GM12892 (cell line): Measurements from ENCODE around the gene PLAC8.

Source experiments
- POLR2A ChIP-seq: IDR thresholded peaks from 2 replicates; pipeline ENCODE4 v1.6.1; 2011; ENCODE audit warnings: low read depth, low read length, control low read depth
- POLR2AphosphoS5 ChIP-seq: IDR thresholded peaks from 2 replicates; pipeline ENCODE4 v1.6.1; 2011; ENCODE audit warnings: low read depth, low read length, control low read depth
- TAF1 ChIP-seq: IDR thresholded peaks from 2 replicates; pipeline ENCODE4 v1.6.1; 2011; ENCODE audit warnings: low read depth, mild to moderate bottlenecking, control low read depth, low read length, borderline replicate concordance

GRCh38 chr4:83118869-83119268, 4.3 kb upstream of the PLAC8 start:
- no peak for TF ChIP-seq POLR2A
- TF ChIP-seq TAF1, result no peak
- TF ChIP-seq POLR2AphosphoS5, result no peak
